Dendritic cell treated with granulocyte-macrophage colony-stimulating factor and Interleukin-4, amounts not matched to agents 40 ng/mL and 50 ng/mL, for 4 days (primary cell): Measurements from ENCODE around the gene HDAC6.
A peak's percentile ranks its signal among the peaks of the same experiment; 100 is the strongest.
"Not testable (repeated sequence)": the region's sequence is repeated elsewhere in the genome, so short reads cannot be mapped to it uniquely, and the experiment has no call there.

Experiments
- H3K27ac Mint-ChIP-seq: one replicate; pipeline ENCODE4 v1.8.0; 2022; ENCODE audit warnings: mild to moderate bottlenecking, mixed read lengths
- H3K27me3 Mint-ChIP-seq: one replicate; pipeline ENCODE4 v1.8.0; 2022; ENCODE audit warnings: mild to moderate bottlenecking, mixed read lengths
- H3K36me3 Mint-ChIP-seq: one replicate; pipeline ENCODE4 v1.8.0; 2022; ENCODE audit warnings: low read depth, mixed read lengths
- H3K4me1 Mint-ChIP-seq: one replicate; pipeline ENCODE4 v1.8.0; 2022; ENCODE audit warnings: low read depth, mixed read lengths
- H3K4me3 Mint-ChIP-seq: one replicate; pipeline ENCODE4 v1.8.0; 2022; ENCODE audit warnings: mild to moderate bottlenecking, moderate library complexity, mixed read lengths
- H3K9me3 Mint-ChIP-seq: one replicate; pipeline ENCODE4 v1.8.0; 2022; ENCODE audit warnings: mixed read lengths
- intact Hi-C: fragments of 100-400 bp; cut with micrococcal nuclease; formaldehyde crosslinking; loops from one replicate; pipeline ENCODE4 v1.15.0; 2022

Gene HDAC6

GRCh38 chrX:48854121-48854804 is 52.4 kb downstream of the HDAC6 start:
- H3K36me3 Mint-ChIP-seq, H3K4me3 Mint-ChIP-seq, H3K27me3 Mint-ChIP-seq, intact Hi-C loops: not testable (repeated sequence)
- H3K4me1 Mint-ChIP-seq: peaks cover 22% of the 10 kb centered on the region
- H3K9me3 Mint-ChIP-seq: peaks cover 19% of the 10 kb centered on the region
- H3K27ac Mint-ChIP-seq: peak overlapping the region; percentile 8

GRCh38 chrX:48854898-48855297 is 53.0 kb downstream of the HDAC6 start:
- Mint-ChIP-seq H3K27me3 (peaks cover 3% of the 10 kb centered on the region), H3K4me3 (no peak overlapping the region), H3K27ac (peak overlapping the region; percentile 8), H3K9me3 (peaks cover 19% of the 10 kb centered on the region), H3K4me1 (peaks cover 22% of the 10 kb centered on the region), H3K36me3 (no peaks in the 10 kb centered on the region)
- intact Hi-C loops: no loop called here

GRCh38 chrX:48864210-48864609 is 62.3 kb downstream of the HDAC6 start:
- H3K36me3 Mint-ChIP-seq: no peaks in the 10 kb centered on the region
- no peak overlapping the region for H3K4me3 Mint-ChIP-seq
- H3K9me3 Mint-ChIP-seq: no peaks in the 10 kb centered on the region

DNA sequence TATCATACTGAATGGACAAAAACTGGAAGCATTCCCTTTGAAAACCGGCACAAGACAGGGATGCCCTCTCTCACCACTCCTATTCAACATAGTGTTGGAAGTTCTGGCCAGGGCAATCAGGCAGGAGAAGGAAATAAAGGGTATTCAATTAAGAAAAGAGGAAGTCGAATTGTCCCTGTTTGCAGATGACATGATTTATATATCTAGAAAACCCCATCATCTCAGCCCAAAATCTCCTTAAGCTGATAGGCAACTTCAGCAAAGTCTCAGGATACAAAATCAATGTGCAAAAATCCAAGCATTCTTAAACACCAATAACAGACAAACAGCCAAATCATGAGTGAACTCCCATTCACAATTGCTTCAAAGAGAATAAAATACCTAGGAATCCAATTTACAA is 70.2 kb downstream of the HDAC6 start:
- H3K4me3 Mint-ChIP-seq, H3K27me3 Mint-ChIP-seq, H3K9me3 Mint-ChIP-seq, intact Hi-C loops, H3K27ac Mint-ChIP-seq, H3K36me3 Mint-ChIP-seq: not testable (repeated sequence)
- peaks cover 10% of the 10 kb centered on the region for H3K4me1 Mint-ChIP-seq

More at GRCh38 chrX:48864210-48864609, 62.3 kb downstream of the HDAC6 start:
- H3K27me3 Mint-ChIP-seq: no peaks in the 10 kb centered on the region
- intact Hi-C loops: no loop called here
- H3K27ac Mint-ChIP-seq: no peak overlapping the region
- H3K4me1 Mint-ChIP-seq: peaks cover 19% of the 10 kb centered on the region
